ENCODE data around the gene ZBTB4. TPM values are rescaled to one million over a fixed set of nuclear protein-coding genes. Genes with fewer than 3 reads are reported as not detected.

The ZBTB4 gene
- total RNA-seq, 1 experiment from 2014 or later = 14.4 TPM

GRCh38 chr17:7415784-7416183, 63.6 kb downstream of the ZBTB4 start:
- Histone ChIP-seq H2BK12ac (ENCODE audit: insufficient read length, low read depth, low read length) (no peak overlapping the region), H3K27me3 (ENCODE audit: insufficient read depth, low read length) (no peaks in the 10 kb centered on the region), H3K23me2 (ENCODE audit: insufficient read length, low read depth, low read length, poor library complexity, severe bottlenecking) (no peaks in the 10 kb centered on the region), H4K5ac (ENCODE audit: insufficient read length, low read depth, low read length) (no peak overlapping the region), H2AK5ac (ENCODE audit: insufficient read length, low read length) (no peak overlapping the region), H2BK20ac (ENCODE audit: low read depth, low read length, poor library complexity, severe bottlenecking) (no peak overlapping the region), H3T11ph (ENCODE audit: low read length) (no peak overlapping the region), H3K18ac (ENCODE audit: insufficient read length, low read depth, low read length) (no peak overlapping the region), H2BK5ac (ENCODE audit: insufficient read length, low read length) (no peak overlapping the region), H3K4me2 (ENCODE audit: insufficient read depth, insufficient read length, low read length) (no peak overlapping the region), H4K91ac (ENCODE audit: insufficient read length, low read depth, low read length) (no peak overlapping the region), H3K14ac (ENCODE audit: insufficient read depth, low read length) (no peak overlapping the region), H3K4me1 (ENCODE audit: insufficient read depth, low read length) (no peaks in the 10 kb centered on the region), H2BK120ac (ENCODE audit: low read depth, low read length, poor library complexity, severe bottlenecking) (no peak overlapping the region), H4K20me1 (ENCODE audit: control insufficient read depth, insufficient read depth, insufficient read length) (no peaks in the 10 kb centered on the region), H3K79me2 (ENCODE audit: insufficient read depth, low read length) (no peaks in the 10 kb centered on the region), H4K8ac (replicated peaks; ENCODE audit: insufficient read length, low read depth, low read length) (no peak overlapping the region), H3K56ac (ENCODE audit: insufficient read length, low read depth, low read length) (no peak overlapping the region), H3K9me3 (ENCODE audit: control insufficient read depth, low read depth, low read length) (no peaks in the 10 kb centered on the region), H2AFZ (ENCODE audit: low read length) (no peak overlapping the region), H3K79me1 (ENCODE audit: insufficient read depth, low read depth, low read length, poor library complexity, severe bottlenecking) (no peaks in the 10 kb centered on the region), H3K9ac (ENCODE audit: extremely low read depth, insufficient read length, low read length) (no peak overlapping the region), H3K27ac (ENCODE audit: insufficient read length, low read depth, low read length) (no peak overlapping the region), H2BK15ac (ENCODE audit: low read depth, low read length) (no peak overlapping the region), H3K23ac (ENCODE audit: insufficient read length, low read depth, low read length) (no peak overlapping the region), H3K4ac (ENCODE audit: low read depth, low read length) (no peak overlapping the region)
- Mint-ChIP-seq H3K27ac (no peak overlapping the region), H3K4me1 (peaks cover 9 to 38% of the 10 kb centered on the region in 2 experiments), H3K36me3 (ENCODE audit: insufficient read depth in 1 of 3, low read depth in 3 of 3) (peaks cover 8 to 46% (median 36%) of the 10 kb centered on the region in 3 experiments; a peak in 6 of 7 replicates), H3K4me3 (no peak overlapping the region), H3K9me3 (no peaks in the 10 kb centered on the region), H3K27me3 (ENCODE audit: low read depth) (no peaks in the 10 kb centered on the region)
- TF ChIP-seq, protein P1, sequence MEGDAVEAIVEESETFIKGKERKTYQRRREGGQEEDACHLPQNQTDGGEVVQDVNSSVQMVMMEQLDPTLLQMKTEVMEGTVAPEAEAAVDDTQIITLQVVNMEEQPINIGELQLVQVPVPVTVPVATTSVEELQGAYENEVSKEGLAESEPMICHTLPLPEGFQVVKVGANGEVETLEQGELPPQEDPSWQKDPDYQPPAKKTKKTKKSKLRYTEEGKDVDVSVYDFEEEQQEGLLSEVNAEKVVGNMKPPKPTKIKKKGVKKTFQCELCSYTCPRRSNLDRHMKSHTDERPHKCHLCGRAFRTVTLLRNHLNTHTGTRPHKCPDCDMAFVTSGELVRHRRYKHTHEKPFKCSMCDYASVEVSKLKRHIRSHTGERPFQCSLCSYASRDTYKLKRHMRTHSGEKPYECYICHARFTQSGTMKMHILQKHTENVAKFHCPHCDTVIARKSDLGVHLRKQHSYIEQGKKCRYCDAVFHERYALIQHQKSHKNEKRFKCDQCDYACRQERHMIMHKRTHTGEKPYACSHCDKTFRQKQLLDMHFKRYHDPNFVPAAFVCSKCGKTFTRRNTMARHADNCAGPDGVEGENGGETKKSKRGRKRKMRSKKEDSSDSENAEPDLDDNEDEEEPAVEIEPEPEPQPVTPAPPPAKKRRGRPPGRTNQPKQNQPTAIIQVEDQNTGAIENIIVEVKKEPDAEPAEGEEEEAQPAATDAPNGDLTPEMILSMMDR (conservative IDR thresholded peaks at IDR 0.05) = no peak
- no CpG with 5 or more reads among the region's 23 CpGs for WGBS (ENCODE audit: extremely low coverage, insufficient read length, low lambda C conversion rate)
- no peak for DNase-seq
